Activated naive CD4-positive, alpha-beta T cell treated with Interleukin-2 at 50 U/mL for 16 hours (primary cell): Measurements from ENCODE around the gene PRKAB2.
"Not testable (repeated sequence)": the region's sequence is repeated elsewhere in the genome, so short reads cannot be mapped to it uniquely, and the experiment has no call there.

ENCODE experiments used
- DNase-seq: peaks from one replicate; pipeline ENCODE4 v3.0.0-alpha.2; 2020

The PRKAB2 gene

DNA sequence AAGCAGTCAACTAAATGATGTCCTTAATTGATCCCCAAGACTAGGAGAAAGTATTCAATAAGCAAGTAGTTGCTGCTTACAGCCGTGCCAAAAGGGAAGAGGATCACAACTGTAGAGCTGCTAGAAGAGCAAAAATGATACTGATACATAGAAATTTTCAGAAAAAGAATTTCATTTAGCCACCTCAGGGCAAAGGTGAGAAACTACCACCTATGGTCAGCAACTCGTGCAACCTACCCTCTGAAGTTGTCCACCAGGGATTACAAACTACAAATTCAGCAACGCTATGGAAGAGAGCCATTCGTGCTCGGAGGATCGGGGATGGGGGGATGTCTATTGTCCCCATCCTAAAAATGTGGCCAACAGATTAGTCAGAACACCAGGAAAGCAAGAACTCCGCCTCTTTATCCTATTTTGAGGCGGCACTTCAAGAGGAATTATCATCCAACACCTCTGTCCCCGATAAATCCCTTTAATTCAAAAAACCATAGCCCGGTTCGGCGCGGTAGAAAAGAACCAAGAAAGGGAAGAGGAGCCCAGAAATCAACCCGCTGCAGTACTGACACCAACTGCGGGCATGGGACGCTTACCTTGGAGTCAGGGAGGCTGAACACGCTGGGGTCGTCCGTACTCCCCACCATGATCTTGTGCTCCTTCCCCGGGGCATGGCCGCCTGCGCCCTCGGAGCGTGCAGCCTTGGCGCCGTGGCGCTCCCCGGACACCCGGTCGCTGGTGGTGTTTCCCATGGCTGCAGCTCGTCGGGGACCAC lies 687 bp downstream of the PRKAB2 start:
- no peak for DNase-seq

DNA sequence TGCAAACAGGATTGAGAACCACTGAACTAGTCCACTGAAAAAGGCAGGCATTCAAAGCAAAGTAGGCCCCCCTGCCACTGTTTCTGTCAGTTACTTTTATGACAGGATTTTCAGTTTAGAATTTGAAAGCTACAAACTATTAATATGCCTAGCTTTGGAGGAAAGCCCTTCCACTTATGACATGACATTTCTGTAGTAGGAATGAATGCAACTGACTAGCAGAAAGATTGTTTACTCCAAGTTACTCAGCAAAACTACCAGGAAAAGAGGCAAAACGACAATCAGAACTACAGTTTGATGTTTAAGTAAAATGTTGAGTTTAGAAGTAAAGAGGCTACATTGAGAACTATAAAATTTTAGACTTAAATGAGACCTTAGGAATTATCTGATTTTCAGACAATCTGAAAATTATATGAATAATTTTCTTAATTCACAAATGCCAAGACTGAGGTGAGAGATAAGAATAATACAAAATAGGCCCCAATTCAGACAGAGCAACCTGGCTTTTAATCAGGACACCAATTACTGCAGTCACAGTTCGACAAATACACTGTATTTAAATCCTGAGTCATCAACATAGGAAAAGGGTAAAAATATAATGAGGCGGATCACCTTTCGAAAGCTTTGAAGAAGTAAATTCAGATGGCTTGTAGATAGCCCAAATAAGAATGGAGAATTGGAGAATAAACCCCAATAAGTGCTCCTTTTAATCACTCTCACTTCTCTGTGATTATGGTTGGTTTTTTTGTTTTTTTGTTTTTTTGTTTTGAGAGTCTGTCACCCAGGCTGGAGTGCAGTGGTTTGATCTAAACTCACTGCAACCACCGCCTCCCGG lies 2.2 kb downstream of the PRKAB2 start:
- no peak for DNase-seq

DNA sequence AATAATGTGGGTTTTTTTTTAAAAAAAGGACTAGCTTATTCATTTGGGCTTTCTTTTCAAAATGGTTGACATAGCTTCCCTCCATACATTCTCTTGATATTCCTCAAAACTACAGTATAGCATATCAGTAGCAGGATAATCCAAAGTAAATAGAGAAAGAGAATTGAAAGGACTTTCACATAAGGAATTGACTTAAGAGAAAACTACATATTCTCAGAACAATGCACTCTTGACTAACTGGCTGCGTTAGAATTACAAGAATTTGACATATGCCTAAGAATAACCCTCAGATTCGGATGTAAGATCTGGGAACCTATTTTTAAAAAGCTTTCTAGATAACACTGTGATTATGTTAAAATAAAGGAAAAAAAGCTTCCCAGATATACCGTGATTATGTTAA lies 3.1 kb downstream of the PRKAB2 start:
- DNase-seq = no peak

DNA sequence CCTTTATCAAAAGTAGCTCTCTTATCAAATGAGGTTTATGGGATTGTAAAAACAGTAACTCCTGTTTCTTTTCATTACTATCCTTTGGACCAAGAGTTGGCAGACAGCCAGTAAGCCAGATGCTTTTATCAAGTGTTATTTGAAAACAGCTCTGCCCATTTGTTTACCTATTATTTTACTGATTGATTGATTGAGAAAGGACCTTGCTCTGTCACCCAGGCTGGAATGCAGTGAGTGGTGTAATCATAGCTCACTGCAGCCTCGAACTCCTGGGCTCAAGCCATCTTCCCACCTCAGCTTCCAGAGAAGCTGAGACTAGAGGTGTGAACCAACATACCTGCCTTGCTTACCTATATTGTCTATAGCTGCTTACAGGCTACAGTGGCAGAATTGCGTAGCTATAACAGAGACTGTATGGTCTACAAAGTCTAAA lies 3.6 kb downstream of the PRKAB2 start:
- DNase-seq = no peak

DNA sequence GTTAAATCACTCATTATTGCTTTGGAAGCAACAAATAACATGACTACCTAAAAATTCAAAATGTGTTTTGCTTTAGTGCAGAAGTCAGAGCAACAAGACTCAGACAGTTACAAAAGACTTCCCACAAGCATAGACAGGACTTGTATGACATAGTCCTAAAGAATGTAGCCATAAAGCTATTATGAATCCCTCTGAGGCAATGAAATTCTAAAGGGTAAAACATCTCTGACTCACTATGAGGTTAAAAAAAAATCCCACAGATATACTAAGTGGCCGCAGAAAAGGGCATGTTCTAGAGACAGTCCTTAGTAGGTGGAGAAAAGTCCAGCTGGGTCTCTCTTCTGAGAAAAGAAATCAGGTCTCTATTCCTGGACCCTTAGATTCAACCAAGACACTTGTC lies 4.9 kb downstream of the PRKAB2 start:
- no peak for DNase-seq

DNA sequence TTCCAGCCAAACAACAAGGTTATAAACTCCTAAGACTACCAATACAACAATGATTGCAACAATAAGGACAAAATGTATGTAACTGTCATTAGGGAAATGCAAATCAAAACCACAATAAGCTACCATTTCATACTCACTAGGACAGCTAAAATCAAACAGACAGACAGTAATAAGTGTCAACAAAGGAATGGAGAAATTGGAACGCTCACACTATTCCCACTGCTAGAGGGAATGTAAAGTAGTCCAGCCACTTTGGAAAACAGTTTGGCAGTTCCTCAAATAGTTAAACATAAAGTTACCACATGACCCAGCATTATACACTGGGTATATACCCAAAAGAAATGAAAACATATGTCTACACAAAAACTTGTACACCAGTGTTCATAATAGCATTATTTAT lies 9.3 kb downstream of the PRKAB2 start:
- no peak for DNase-seq

DNA sequence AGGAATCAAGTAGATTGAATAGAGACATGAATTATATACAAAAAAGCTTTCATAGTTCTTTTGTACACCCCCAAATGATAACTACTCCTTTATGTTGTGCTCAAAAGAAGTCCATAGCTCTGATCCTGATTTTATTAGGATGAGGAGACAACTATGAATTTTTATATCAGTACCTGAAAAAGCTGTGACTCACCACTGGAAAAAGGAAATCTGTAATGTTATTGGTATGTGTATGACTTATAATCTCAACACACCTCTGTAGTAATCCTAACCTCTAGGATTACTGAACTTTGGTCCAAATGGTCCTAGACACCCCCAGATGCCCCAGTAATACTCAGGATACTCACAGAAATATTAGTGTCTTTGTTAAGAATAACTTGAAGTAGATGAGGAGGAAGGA lies 10.2 kb downstream of the PRKAB2 start:
- no peak for DNase-seq

DNA sequence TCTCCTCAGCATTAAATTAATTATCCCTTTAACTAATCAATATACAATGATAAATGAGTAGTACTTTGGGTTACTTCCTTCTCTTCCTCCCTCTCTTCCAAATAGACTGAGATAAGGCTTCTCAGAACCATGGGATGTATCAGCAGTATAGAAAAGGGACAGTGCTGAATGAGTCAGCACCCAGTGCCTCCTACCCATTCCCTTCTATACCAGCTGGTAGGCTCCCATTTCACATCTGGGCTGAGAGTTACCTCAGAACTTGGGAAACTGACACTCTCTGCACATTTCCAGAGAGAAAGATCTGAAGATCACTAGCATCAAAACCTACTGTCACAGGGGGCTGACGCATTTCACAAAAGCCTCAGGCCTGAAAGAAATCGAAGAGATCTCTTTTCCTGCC lies 15.2 kb downstream of the PRKAB2 start:
- DNase-seq = not testable (repeated sequence)

DNA sequence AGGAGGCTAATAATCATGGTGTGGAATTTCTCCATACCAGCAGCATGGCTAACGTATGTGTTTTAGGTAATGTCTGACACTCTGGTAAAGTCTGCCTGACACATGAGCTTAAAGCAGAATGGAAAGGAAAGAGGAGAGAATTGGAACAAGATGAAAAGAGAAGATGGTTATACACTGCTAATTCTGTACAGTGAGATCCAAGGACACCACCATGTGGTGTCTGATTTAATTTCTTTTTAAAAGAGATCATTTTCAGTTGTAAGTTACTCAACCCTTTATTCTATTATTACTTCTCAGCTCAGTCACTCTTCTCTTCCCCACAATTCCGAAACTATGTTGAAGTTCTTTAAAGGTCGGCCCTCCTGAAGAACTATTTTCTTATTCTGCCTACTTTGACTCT lies 15.6 kb downstream of the PRKAB2 start:
- no peak for DNase-seq

DNA sequence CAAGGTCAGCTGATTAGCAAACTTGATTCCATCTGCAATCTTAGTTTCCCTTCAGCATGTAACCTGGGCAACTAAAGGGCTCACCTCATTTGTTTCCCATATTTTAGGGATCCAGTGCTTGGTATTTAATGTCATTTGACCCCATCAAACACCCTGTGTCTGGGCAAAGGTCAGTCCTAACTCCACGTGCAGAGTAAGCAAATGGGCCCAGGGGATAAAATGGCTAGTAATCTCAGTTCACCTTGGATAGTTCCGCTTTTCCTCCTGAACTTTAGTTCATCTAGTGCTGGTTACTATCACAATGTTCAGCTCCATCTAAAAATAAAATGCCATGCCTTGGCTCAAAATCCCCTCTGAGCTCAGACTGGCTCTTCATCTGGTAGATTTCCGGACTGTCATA lies 19.5 kb downstream of the PRKAB2 start:
- no peak for DNase-seq

DNA sequence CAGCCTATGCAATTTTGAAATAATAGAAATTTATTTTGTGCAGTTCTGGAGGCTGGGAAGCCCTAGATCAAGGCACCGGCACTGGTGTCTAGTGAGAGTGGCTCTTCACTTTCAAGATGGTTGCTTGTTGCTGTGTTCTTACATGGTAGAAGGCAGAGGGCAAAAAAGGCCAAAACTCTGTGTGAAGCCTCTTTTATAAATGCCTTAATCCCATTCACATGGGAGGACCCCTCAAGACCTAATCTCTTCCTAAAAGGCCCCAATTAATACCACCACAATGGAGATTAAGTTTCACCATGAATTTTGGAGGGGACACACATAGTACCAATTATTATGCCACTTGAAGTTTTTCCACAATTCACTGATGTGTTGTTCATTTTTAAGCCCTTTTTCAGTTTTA lies 21.0 kb downstream of the PRKAB2 start:
- DNase-seq = no peak

DNA sequence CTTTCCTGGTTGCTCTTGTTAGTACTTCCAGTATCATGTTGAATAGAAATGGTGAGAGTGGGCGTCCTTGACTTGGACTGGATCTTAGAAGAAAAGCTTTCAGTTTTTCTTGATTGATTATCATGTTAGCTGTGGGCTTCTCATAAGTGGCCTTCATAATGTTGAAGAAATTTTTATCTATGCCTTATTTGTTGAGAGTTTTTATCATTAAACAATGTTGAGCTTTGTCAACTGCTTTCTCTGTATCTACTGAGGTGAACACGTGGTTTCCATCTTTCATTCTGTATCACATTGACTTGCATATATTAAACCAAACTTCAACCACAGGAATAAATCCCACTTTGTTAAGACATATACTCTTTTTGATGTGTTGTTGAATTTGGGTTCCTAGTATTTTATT lies 29.4 kb downstream of the PRKAB2 start:
- DNase-seq = no peak

DNA sequence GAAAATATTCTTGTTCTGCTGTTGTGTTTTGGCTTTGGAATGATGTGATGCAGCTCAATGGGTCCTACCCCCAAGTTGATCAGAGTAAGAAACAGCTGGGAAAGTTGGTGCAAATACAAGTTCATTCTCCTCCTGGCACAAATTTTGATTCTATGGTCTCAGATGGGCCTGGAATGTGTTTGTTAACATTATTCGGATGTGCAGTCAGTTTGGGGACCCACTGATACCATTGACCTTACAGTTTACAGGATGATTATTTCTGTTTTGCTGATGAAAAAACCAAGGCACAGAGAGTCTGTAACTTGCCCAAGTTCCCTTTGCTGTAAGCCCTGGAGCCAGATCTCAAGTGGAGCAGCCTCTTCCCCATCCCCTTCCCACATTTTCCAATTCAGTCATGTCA lies 41.5 kb downstream of the PRKAB2 start:
- not testable (repeated sequence) for DNase-seq

DNA sequence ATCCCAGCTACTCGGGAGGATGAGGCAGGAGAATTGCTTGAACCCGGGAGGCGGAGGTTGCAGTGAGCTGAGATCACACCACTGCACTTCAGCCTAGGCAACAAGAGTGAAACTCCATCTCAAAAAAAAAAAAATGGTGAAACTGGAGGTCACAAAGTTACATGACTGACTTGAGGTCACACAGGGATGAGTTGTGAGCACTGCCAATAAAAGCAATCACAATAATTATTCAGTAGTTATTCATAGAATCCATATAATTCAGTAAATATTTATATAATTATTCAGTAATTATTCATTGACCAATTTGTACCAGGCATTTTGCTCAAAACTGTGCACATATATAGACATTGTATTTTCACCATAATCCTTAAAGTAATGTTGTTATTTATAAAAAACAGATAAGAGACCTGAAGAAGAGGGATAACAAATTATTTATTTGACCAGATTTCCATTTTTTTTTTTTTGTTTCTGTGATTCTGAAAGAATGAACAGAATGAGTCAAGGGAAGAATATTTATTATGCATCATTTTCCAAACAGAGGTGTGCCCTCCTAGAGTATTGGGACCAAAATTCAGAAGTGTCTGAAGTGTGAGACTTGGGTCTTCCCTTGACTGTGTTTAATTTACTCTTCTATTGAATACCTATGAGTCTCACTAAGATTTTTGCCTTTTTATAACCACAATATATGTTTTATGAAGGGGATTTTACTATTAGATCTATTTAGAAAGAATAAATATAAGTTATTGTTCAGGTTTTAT lies 43.0 kb downstream of the PRKAB2 start:
- DNase-seq = no peak

DNA sequence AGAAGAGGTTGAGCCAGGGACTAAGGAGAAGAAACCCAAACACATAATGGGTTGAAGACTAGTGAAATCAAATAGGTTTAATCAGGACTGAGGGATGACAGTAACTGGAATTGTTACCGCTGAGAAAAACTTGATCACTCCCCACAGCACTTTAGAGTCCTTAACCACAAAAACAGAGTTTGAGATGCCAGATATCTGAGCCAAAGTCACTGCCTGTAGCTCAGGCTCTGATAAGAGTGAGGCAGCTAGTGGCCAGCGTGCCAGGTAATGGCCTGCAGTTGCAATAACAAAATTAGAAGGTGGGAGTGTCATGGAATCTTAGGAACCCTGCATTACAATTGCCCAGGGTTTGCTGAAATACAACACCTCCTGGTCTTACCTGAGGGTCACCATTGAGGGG lies 48.0 kb downstream of the PRKAB2 start:
- DNase-seq = no peak

DNA sequence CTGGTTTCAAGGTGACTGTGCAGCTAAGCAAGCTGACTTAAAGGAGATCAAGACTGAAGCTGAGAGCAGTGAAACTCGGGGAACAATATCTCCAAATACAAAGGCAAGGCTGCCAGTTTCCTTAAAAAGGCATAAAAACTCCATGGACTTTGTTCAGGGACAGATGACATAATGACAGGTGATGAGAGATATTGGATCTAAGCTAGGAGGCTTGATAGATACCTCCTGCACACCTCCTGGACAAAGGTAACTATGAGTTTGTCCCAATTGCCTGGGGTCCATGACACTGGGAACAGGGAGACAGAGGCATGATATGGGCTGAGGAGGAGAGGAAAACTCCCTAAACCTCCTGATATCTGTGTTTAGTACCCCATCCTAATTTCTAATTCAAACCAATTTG lies 55.2 kb downstream of the PRKAB2 start:
- no peak for DNase-seq

DNA sequence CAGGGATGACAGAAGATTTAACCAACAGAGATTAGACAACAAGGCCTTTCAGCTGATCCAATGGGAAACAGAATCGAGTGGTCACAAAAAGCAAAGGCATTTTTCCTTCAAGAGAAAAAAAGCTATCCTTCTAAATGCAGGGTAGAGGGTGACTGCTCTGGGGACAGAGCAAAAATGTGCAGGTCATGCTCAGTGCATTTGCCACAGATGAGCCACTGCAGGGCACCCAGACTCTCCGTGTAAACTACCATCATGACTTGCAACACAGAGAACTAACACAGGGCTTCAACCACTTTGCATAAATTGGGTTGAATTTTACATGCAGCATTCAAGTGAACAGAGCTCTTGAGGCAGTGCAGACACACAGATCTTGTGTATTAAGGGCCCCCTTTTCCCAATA lies 56.8 kb downstream of the PRKAB2 start:
- DNase-seq = no peak

DNA sequence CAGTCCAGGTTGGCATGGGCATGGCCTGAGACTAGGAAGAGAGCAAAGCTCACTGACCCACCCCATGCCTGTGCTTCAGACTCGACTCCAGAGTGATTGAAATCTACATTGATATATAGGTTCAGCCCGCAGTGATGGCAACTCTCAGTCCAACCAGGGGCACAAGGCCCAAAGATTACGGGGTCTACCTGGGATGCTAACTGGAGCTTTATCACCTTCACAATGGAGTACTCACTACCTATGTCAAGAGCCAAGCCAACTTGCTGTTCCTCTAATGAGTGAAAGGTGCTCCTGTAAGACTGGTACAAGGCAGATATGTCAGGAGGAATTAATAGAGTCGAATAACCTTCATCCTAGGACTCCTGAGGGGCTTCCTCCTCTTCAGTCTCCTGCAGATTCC lies 57.2 kb downstream of the PRKAB2 start:
- DNase-seq = not testable (repeated sequence)

DNA sequence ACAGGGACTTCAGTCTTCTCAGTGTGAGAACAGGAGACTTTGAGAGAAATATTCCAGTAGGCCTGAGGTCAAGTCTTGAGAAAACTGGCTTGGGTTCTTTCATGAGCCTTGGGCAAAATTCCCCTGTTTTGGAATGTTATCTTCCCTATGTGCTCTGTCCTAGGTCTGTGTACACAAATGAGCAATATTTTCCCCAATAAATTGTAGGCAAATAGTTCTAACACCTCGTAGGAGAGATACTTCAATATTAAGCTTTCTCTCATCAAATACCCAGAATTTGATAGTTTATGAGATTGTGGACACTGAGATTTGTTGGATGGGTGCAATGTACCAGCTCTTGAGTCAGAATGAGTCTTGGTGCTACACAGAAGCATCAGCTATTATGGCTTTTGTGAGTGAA lies 57.9 kb downstream of the PRKAB2 start:
- DNase-seq = not testable (repeated sequence)

DNA sequence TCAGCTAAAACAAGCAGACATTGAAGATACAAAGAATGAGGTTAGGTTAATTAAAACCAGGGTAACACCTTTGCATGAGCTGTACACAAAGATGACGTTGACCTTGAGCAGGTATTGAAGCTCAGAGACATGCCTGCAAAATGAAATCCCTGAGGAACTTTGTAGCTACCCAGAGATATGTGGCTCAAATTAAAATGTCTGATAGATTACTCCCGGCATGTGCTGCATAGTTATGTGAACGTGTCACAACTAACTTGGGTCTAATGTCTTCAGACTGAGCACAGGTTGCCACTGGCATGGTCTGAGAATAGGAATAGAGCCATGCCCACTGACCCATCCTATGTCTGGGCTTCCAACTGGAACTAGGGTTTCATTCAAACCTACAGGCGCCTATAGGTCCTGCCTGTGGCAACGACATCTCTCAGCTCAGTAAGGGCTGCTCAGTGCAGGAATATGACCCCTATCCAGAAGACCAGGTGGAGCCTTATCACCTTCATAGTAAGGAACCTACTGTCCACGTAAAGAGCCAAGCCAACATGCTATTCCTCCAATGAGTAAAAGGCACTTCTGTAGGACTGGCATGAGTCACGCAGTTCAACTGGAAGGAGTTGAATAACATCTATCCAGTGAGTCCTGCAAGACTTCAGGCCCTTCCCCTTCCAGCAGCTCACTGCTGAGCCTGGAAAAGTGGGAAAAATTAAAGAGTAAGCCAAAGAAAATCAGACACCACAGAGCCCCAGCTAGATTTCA lies 60.7 kb downstream of the PRKAB2 start:
- no peak for DNase-seq

DNA sequence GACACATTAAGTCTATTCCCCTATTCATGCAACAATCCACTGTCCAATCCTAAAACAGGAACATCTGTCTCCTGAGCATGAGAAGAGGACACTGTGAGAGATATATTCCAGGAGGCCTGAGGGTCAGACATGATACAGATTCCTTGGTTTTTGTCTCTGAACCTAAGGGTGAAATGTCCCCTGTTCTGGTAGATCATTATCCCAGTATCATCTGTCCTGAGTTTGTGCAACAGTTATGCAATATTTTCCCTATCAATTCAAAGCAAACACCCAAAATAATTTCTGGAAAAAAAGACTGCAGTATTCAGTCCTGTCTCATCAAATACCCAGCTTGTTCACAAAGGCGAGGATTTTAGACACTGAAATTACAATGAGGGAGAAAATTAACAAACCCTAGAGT lies 61.4 kb downstream of the PRKAB2 start:
- DNase-seq = no peak

DNA sequence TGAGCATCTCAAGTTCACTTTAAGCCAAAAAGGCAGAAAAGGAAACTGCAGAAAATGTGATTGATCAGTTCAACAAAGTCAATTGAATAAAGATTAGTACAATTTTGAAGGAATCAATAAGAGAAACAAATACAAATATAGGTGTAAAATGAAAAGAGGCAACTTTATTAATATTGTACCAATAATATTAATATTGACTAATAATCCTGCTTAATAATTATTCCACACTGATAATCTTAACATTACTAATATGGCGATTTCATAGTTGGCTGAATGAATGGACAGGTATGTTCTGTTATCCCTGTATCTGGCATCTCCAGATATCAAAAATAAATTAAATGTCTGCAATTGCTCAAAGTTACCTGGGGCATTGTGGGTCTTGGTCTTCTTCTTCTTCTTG lies 61.8 kb downstream of the PRKAB2 start:
- no peak for DNase-seq

DNA sequence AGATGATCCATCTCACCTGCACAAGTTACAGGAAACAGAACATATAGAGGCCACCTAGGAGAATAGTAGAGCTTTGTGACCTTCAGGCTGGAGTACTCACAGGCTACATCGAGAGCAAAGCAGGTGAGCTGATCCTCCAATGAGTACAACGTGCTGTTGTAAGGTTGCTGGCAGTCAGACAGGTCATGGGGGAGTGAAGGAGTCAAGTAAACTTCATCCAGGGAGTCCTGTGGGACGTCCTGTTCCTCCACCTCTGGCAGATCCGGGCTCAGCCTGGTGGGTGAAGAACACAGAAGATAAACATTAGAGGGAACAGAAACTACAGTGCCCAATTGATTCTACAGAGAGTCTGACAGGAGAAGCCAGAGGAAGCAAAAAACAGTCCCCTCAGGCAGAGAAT lies 62.5 kb downstream of the PRKAB2 start:
- no peak for DNase-seq
